PFSK-1 (cell line): ENCODE results near the gene NFIC.

Experiments used
- FOXP2 ChIP-seq: optimal IDR thresholded peaks from 2 replicates; pipeline ENCODE3; 2011; ENCODE audit warnings: borderline replicate concordance, control low read depth, inconsistent platforms; ENCODE audit not compliant: insufficient read depth; ENCODE audit errors: extremely low read length, extremely low read depth
- POLR2AphosphoS5 ChIP-seq: IDR thresholded peaks from 2 replicates; pipeline ENCODE4 v1.6.1; 2012; ENCODE audit warnings: low read depth, mild to moderate bottlenecking, control low read depth, low read length, moderate library complexity
- REST ChIP-seq, 2 experiments: IDR thresholded peaks; 2 replicates each; pipeline versions ENCODE4 v1.6.1 to v1.8.0; 2011 to 2012; ENCODE audit warnings: low read depth in 2 of 2, low read length in 2 of 2, control low read depth in 1 of 2, inconsistent platforms in 1 of 2, mild to moderate bottlenecking in 1 of 2, moderate library complexity in 1 of 2; ENCODE audit not compliant: insufficient read depth in 1 of 2
- SIN3A ChIP-seq: IDR thresholded peaks from 2 replicates; pipeline ENCODE4 v1.6.1; 2012; ENCODE audit warnings: mild to moderate bottlenecking, low read length, moderate library complexity, borderline replicate concordance; ENCODE audit not compliant: insufficient read depth
- TAF1 ChIP-seq: IDR thresholded peaks from 2 replicates; pipeline ENCODE4 v1.6.1; 2012; ENCODE audit warnings: low read length, control low read depth, borderline replicate concordance; ENCODE audit not compliant: insufficient read depth

NFIC gene

GRCh38 chr19:3463714-3464586, 97.6 kb downstream of the NFIC start:
- TF ChIP-seq SIN3A (no peak), TAF1 (no peak), POLR2AphosphoS5 (no peak), REST (IDR thresholded peaks at IDR 0.05; ENCODE audit: insufficient read depth in 1 of 2, low read depth in 2 of 2, low read length in 2 of 2) (no peak), FOXP2 (no peak)

- TF ChIP-seq TAF1: no peak
- no peak for TF ChIP-seq SIN3A
- TF ChIP-seq POLR2AphosphoS5: no peak
- TF ChIP-seq REST (IDR thresholded peaks at IDR 0.05; ENCODE audit: insufficient read depth in 1 of 2, low read depth in 2 of 2, low read length in 2 of 2): no peak
- TF ChIP-seq FOXP2: no peak
Measured at GRCh38 chr19:3464587-3465235, 98.3 kb downstream of the NFIC start.

GRCh38 chr19:3465552-3465951, 99.2 kb downstream of the NFIC start:
- TF ChIP-seq FOXP2 (no peak), SIN3A (no peak), POLR2AphosphoS5 (no peak), TAF1 (no peak), REST (IDR thresholded peaks at IDR 0.05; ENCODE audit: insufficient read depth in 1 of 2, low read depth in 2 of 2, low read length in 2 of 2) (no peak)

DNA sequence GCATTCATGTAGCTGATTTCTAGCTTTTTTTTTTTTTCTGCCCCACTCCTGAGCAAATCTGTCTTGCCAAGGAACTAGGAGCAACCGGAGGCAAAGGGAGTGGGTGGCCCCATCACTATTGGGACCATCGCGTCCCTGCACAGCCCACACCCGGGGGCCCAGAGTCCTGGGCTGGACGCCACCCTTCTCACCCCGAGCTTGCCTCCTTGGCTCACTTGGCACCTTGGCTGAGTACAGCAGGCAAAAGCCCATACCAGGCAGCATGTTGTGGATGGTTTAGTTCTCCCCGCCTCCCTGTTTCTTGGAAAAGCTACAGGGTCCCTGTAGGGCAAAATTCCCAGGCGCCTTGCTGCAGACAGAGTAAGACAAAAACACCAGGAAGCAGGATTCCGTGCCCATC, 100.3 kb downstream of the NFIC start:
- no peak for TF ChIP-seq SIN3A
- no peak for TF ChIP-seq FOXP2
- TF ChIP-seq POLR2AphosphoS5: no peak
- no peak for TF ChIP-seq REST (IDR thresholded peaks at IDR 0.05; ENCODE audit: insufficient read depth in 1 of 2, low read depth in 2 of 2, low read length in 2 of 2)
- no peak for TF ChIP-seq TAF1
